Suprapubic skin (tissue), 4 donors: ENCODE measurements around the gene AQP3.

Source experiments
- EP300 ChIP-seq: sonication (generic); formaldehyde crosslinking; IDR thresholded peaks from one replicate; pipeline ENCODE4 v1.6.1; 2017; ENCODE audit warnings: antibody characterized with exemption
- POLR2AphosphoS5 ChIP-seq, 3 donors: sonication (generic); formaldehyde crosslinking; IDR thresholded peaks; one replicate each; pipeline ENCODE4 v1.6.1; 2017; ENCODE audit warnings: antibody characterized with exemption in 3 of 3
- TF ChIP-seq, protein P1 (sequence below), 2 donors: fragments of 200-600 bp in 1 of 2; fragments of 450-650 bp in 1 of 2; sonication (generic) in 1 of 2; IDR thresholded peaks; one replicate each; pipeline ENCODE4 v1.5.1; 2016 to 2019; ENCODE audit warnings: antibody characterized with exemption in 2 of 2, mild to moderate bottlenecking in 1 of 2, moderate library complexity in 1 of 2

- TF ChIP-seq, protein P1, sequence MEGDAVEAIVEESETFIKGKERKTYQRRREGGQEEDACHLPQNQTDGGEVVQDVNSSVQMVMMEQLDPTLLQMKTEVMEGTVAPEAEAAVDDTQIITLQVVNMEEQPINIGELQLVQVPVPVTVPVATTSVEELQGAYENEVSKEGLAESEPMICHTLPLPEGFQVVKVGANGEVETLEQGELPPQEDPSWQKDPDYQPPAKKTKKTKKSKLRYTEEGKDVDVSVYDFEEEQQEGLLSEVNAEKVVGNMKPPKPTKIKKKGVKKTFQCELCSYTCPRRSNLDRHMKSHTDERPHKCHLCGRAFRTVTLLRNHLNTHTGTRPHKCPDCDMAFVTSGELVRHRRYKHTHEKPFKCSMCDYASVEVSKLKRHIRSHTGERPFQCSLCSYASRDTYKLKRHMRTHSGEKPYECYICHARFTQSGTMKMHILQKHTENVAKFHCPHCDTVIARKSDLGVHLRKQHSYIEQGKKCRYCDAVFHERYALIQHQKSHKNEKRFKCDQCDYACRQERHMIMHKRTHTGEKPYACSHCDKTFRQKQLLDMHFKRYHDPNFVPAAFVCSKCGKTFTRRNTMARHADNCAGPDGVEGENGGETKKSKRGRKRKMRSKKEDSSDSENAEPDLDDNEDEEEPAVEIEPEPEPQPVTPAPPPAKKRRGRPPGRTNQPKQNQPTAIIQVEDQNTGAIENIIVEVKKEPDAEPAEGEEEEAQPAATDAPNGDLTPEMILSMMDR (IDR thresholded peaks at IDR 0.05): no peak
- TF ChIP-seq EP300 (no peak), POLR2AphosphoS5 (IDR thresholded peaks at IDR 0.05) (no peak)
Measured at GRCh38 chr9:33449715-33450114, 2.3 kb upstream of the AQP3 start.
